Keratinocyte (primary cell): Measurements from ENCODE around the gene TKFC. TPM values are rescaled to one million over a fixed set of nuclear protein-coding genes. Genes with fewer than 3 reads are reported as not detected.
"Not testable (repeated sequence)": the region's sequence is repeated elsewhere in the genome, so short reads cannot be mapped to it uniquely, and the experiment has no call there.

ENCODE experiments used
- DNase-seq: peaks from one replicate; pipeline ENCODE4 v3.0.0-alpha.2; 2011; ENCODE audit warnings: low read depth, missing footprints, low spot score
- FAIRE-seq: peaks from 2 replicates; lab custom pipeline; 2011; peaks lifted over from hg19 to GRCh38; lab: Jason Lieb, UNC
- H2AFZ ChIP-seq: 2 replicates; pipeline ENCODE4 v1.6.0; 2012; ENCODE audit warnings: low read length, control low read depth, inconsistent platforms; ENCODE audit not compliant: control insufficient read depth
- H3K27ac ChIP-seq: 2 replicates; pipeline ENCODE4 v1.5.1; 2011; ENCODE audit warnings: low read length; ENCODE audit not compliant: control insufficient read depth, insufficient read depth
- H3K27me3 ChIP-seq: 3 replicates; pipeline ENCODE4 v1.6.0; 2011; ENCODE audit warnings: low read length; ENCODE audit not compliant: control insufficient read depth, insufficient read depth; ENCODE audit errors: extremely low read depth
- H3K36me3 ChIP-seq, 2 experiments: 2 replicates in 1 of 2; 3 replicates in 1 of 2; pipeline ENCODE4 v1.5.1; 2011; ENCODE audit warnings: low read length in 2 of 2, mild to moderate bottlenecking in 1 of 2; ENCODE audit not compliant: control insufficient read depth in 2 of 2, insufficient read depth in 2 of 2; ENCODE audit errors: extremely low read depth in 1 of 2
- H3K4me1 ChIP-seq: 3 replicates; pipeline ENCODE4 v1.5.1; 2011; ENCODE audit warnings: low read length; ENCODE audit not compliant: control insufficient read depth, insufficient read depth; ENCODE audit errors: extremely low read depth
- H3K4me2 ChIP-seq: 3 replicates; pipeline ENCODE4 v1.6.0; 2011; ENCODE audit warnings: low read depth, low read length; ENCODE audit not compliant: control insufficient read depth, insufficient read depth; ENCODE audit errors: extremely low read depth
- H3K4me3 ChIP-seq, 3 experiments: fragments of 200-600 bp in 1 of 3; sonication (generic) in 1 of 3; 2 replicates in 2 of 3; 3 replicates in 1 of 3; pipeline ENCODE4 v1.5.1; 2011 to 2016; ENCODE audit warnings: low read length in 3 of 3, mild to moderate bottlenecking in 3 of 3, control low read depth in 2 of 3, inconsistent platforms in 1 of 3, low read depth in 1 of 3, mixed read lengths in 1 of 3, mixed run types in 1 of 3, moderate library complexity in 1 of 3; ENCODE audit not compliant: control insufficient read depth in 2 of 3, insufficient read depth in 2 of 3; ENCODE audit errors: extremely low read depth in 1 of 3
- H3K79me2 ChIP-seq: 2 replicates; pipeline ENCODE4 v1.6.0; 2012; ENCODE audit warnings: low read length; ENCODE audit not compliant: control insufficient read depth, insufficient read depth
- H3K9ac ChIP-seq: 3 replicates; pipeline ENCODE4 v1.6.0; 2011; ENCODE audit warnings: low read length; ENCODE audit not compliant: control insufficient read depth, insufficient read depth; ENCODE audit errors: extremely low read depth
- H3K9me1 ChIP-seq: 3 replicates; pipeline ENCODE4 v1.6.0; 2011; ENCODE audit warnings: low read length; ENCODE audit not compliant: control insufficient read depth, insufficient read depth; ENCODE audit errors: extremely low read depth
- H3K9me3 ChIP-seq: 2 replicates; pipeline ENCODE4 v1.5.1; 2012; ENCODE audit warnings: low read depth, low read length; ENCODE audit not compliant: control insufficient read depth
- H4K20me1 ChIP-seq: 3 replicates; pipeline ENCODE4 v1.6.0; 2011; ENCODE audit warnings: low read length; ENCODE audit not compliant: control insufficient read depth, insufficient read depth; ENCODE audit errors: extremely low read depth
- EZH2 ChIP-seq: IDR thresholded peaks from one replicate; pipeline ENCODE4 v1.6.1; 2012; ENCODE audit warnings: inconsistent platforms, mild to moderate bottlenecking, low read length, moderate library complexity
- dilution Hi-C: fragments of 300-500 bp; cut with MboI; formaldehyde crosslinking; loops from one replicate; pipeline ENCODE4 v1.7.0; 2020; ENCODE audit warnings: low sequenced_read_pairs; ENCODE audit not compliant: extremely low pct_ligation_motif_present
- polyA plus RNA-seq, 5 experiments: library from polyadenylated mRNA; depleted of rRNA in 3 of 5; stranded (reverse) in 3 of 5; stranded (forward) in 1 of 5; unstranded in 1 of 5; fragments of >200 nt; gene quantifications; 1 replicate in 1 of 5; 2 replicates in 3 of 5; 3 replicates in 1 of 5; pipeline versions ENCODE4 v1.2.1 to v1.2.3, GENCODE V29; 2011 to 2012; ENCODE audit warnings: missing spikeins in 2 of 5, low read depth in 1 of 5, low replicate concordance in 1 of 5
- TF ChIP-seq, protein P1 (sequence below), 3 experiments: IDR thresholded peaks in 1 of 3; conservative IDR thresholded peaks in 1 of 3; optimal IDR thresholded peaks in 1 of 3; 2 replicates in 2 of 3; 3 replicates in 1 of 3; pipeline versions ENCODE3 to v1.5.1; 2011; ENCODE audit warnings: low read length in 3 of 3, mild to moderate bottlenecking in 3 of 3, moderate library complexity in 2 of 3, control low read depth in 1 of 3, inconsistent platforms in 1 of 3; ENCODE audit not compliant: insufficient read depth in 2 of 3; ENCODE audit errors: extremely low read depth in 1 of 3

TKFC gene
- polyA plus RNA-seq, 1 donor (not counting 4 experiments of a cell fraction or from before 2014, with no cell fraction given) = 15.4 TPM

GRCh38 chr11:61380884-61381283 is 47.9 kb downstream of the TKFC start:
- H3K4me3 ChIP-seq = no peak overlapping the region
- TF ChIP-seq, protein P1, sequence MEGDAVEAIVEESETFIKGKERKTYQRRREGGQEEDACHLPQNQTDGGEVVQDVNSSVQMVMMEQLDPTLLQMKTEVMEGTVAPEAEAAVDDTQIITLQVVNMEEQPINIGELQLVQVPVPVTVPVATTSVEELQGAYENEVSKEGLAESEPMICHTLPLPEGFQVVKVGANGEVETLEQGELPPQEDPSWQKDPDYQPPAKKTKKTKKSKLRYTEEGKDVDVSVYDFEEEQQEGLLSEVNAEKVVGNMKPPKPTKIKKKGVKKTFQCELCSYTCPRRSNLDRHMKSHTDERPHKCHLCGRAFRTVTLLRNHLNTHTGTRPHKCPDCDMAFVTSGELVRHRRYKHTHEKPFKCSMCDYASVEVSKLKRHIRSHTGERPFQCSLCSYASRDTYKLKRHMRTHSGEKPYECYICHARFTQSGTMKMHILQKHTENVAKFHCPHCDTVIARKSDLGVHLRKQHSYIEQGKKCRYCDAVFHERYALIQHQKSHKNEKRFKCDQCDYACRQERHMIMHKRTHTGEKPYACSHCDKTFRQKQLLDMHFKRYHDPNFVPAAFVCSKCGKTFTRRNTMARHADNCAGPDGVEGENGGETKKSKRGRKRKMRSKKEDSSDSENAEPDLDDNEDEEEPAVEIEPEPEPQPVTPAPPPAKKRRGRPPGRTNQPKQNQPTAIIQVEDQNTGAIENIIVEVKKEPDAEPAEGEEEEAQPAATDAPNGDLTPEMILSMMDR (optimal IDR thresholded peaks at IDR 0.05 in 1 of 3, IDR thresholded peaks at IDR 0.05 in 1 of 3, conservative IDR thresholded peaks at IDR 0.05 in 1 of 3; ENCODE audit: extremely low read depth in 1 of 3, insufficient read depth in 2 of 3, low read length in 3 of 3) = no peak
- TF ChIP-seq EZH2 = no peak
- FAIRE-seq = no peak
- H3K27me3 ChIP-seq = no peaks in the 10 kb centered on the region
- no peak overlapping the region for H3K9ac ChIP-seq
- dilution Hi-C loops = no loop called here
- DNase-seq = no peak
- peaks cover 0 to 6% of the 10 kb centered on the region in 2 experiments for H3K36me3 ChIP-seq
- no peaks in the 10 kb centered on the region for H3K79me2 ChIP-seq
- no peak overlapping the region for H3K27ac ChIP-seq
- no peak overlapping the region for H3K4me2 ChIP-seq
- H3K9me3 ChIP-seq = no peaks in the 10 kb centered on the region
- no peaks in the 10 kb centered on the region for H4K20me1 ChIP-seq
- H3K4me1 ChIP-seq = peaks cover 25% of the 10 kb centered on the region
- H3K9me1 ChIP-seq = no peaks in the 10 kb centered on the region
- H2AFZ ChIP-seq = no peak overlapping the region

DNA sequence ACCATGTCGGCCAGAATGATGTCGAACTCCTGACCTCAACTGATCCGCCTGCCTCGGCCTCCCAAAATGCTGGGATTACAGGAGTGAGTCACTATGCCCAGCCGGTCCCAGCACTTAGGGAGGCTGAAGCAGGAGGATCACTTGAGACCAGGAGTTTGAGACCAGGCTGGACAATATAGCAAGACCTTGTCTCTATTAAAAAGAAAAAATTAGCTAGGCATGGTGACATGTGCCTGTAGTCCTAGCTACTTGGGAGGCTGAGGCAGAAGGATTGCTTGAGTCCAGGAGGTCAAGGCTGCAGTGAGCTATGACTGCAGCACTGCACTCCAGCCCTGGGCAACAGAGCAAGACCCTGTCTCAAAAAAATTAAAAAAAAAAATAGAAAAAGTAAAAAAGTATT is 50.8 kb downstream of the TKFC start:
- H3K9ac ChIP-seq, H3K4me2 ChIP-seq, H4K20me1 ChIP-seq, H3K9me1 ChIP-seq, H3K9me3 ChIP-seq, H3K36me3 ChIP-seq, H3K27me3 ChIP-seq, H3K27ac ChIP-seq, H3K4me1 ChIP-seq, H2AFZ ChIP-seq, DNase-seq, H3K4me3 ChIP-seq, dilution Hi-C loops, H3K79me2 ChIP-seq, FAIRE-seq: not testable (repeated sequence)
